ENCODE measurements around the gene NRXN2.
"Not testable (repeated sequence)": the region's sequence is repeated elsewhere in the genome, so short reads cannot be mapped to it uniquely, and the experiment has no call there.

NRXN2 gene

DNA sequence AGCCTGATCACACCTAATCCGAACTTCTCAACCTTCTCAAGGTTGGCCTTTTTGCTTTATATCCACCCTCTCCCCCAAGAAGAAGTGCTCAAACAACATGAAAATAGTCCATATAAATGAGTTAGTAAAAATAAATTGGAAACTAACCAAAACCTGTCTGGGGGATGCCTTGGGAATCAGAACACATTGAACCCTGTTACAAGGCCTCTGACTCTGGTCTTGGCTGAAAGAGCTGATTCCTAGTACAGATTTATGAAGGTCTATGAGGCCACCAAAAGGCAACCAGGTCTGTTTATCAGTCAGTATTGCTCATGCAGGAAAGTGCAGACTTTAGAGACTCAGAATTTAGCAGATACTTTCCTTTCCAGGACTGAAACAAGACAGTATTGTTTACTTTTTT is 49.7 kb downstream of the NRXN2 start:
- TF ChIP-seq, protein P1, sequence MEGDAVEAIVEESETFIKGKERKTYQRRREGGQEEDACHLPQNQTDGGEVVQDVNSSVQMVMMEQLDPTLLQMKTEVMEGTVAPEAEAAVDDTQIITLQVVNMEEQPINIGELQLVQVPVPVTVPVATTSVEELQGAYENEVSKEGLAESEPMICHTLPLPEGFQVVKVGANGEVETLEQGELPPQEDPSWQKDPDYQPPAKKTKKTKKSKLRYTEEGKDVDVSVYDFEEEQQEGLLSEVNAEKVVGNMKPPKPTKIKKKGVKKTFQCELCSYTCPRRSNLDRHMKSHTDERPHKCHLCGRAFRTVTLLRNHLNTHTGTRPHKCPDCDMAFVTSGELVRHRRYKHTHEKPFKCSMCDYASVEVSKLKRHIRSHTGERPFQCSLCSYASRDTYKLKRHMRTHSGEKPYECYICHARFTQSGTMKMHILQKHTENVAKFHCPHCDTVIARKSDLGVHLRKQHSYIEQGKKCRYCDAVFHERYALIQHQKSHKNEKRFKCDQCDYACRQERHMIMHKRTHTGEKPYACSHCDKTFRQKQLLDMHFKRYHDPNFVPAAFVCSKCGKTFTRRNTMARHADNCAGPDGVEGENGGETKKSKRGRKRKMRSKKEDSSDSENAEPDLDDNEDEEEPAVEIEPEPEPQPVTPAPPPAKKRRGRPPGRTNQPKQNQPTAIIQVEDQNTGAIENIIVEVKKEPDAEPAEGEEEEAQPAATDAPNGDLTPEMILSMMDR (IDR thresholded peaks at IDR 0.05; ENCODE audit: low read length, missing control alignments), result no peak
- no peak for DNase-seq (ENCODE audit: low read depth)
- no peak overlapping the region for H3K4me3 ChIP-seq (replicated peaks; ENCODE audit: low read depth, low read length)

DNA sequence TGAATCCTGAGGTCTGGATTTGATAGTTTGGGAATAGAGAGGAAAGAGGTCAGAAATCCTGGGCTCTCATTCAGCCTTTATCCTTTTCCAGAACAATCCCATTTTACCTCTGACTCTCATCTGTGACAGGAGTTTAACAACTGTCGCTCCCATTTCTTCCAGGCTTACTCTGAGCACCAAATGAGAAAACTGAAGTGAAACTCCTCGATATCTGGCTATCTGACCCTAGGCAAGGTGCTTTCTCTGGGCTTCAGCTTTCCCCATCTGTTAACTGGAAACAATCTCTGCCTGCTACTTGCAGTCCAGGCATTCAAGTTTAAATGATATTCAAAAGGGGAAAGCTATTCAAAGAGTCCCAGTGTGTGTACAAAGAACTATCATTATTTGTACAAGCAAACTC is 50.1 kb downstream of the NRXN2 start:
- no peak for DNase-seq (ENCODE audit: low read depth)
- TF ChIP-seq, protein P1 (IDR thresholded peaks at IDR 0.05; ENCODE audit: low read length, missing control alignments), result no peak
- no peak overlapping the region for H3K4me3 ChIP-seq (replicated peaks; ENCODE audit: low read depth, low read length)

DNA sequence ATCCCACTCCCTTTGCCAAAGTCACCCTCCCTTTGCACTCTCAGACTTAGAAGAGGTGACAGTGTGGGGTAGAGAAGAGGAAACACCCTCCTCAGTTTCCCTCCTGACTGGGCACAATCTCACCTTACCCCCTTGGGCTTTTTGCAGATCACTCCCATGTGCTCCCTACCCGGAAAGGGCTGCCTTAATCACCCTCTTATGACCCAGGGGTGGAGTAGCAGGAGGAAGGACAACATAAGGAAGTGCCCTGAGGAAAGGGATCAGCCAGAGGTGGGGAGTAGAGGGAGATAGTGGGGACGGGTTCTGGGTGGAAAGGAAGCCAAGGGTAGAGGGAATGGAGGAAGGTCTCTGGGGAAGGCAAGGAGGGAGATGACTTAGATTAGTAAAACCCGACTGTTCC is 52.0 kb downstream of the NRXN2 start:
- no peak overlapping the region for H3K4me3 ChIP-seq (replicated peaks; ENCODE audit: low read depth, low read length)
- no peak for DNase-seq (ENCODE audit: low read depth)
- TF ChIP-seq, protein P1 (IDR thresholded peaks at IDR 0.05; ENCODE audit: low read length, missing control alignments), result no peak

DNA sequence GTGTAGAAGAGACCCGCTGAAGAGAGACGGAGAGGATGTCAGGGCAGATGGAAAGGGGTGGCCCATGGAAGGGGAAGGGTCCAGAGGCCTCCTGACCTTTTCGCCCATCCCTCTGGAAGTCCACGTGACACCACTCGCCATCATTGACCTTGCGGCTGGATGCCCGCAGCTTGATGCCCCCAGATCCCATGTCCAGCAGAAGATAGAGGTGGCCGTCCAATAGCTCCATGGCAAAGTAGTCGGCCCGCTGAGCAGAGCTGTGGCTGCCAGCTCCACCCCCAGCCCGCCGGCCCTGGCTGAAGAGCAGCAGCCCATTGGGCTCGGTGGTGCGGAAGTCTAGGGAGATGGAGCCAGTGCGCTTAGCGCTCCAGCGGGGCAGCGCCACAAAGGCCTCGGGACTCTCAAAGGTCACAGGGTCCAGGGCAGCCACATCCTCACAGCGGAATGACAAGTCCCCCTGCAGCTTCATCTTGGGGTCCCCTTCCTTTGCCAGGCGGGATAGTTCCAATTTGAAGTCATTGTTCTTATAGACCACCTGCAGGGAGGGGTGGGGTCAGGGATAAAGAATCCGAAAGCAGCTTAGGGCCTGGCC is 55.7 kb downstream of the NRXN2 start:
- H3K4me3 ChIP-seq (replicated peaks; ENCODE audit: low read depth, low read length), result no peak overlapping the region
- TF ChIP-seq, protein P1 (IDR thresholded peaks at IDR 0.05; ENCODE audit: low read length, missing control alignments), result no peak
- no peak for DNase-seq (ENCODE audit: low read depth)

DNA sequence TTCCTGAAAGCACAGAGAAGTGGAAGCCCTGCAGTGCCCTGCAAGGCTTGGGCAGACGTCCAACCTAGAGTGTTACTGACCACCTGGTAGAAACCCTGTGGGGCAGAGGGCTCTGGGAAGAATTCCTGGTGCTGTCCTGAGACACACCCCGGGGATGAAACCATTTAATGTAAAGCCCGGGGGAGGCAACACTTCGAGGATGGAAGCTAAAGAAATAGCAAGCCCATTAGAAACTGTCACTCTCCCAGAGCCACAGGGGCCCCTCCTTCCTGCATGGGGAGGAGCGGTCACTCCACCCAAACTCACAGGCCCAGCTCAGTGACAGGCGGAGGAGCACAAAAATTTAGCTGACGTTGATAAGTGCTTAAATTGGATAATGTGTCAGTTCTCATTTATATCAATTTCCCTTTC is 57.6 kb downstream of the NRXN2 start:
- no peak overlapping the region for H3K4me3 ChIP-seq (replicated peaks; ENCODE audit: low read depth, low read length)
- TF ChIP-seq, protein P1 (IDR thresholded peaks at IDR 0.05; ENCODE audit: low read length, missing control alignments), result no peak
- DNase-seq (ENCODE audit: low read depth), result no peak

DNA sequence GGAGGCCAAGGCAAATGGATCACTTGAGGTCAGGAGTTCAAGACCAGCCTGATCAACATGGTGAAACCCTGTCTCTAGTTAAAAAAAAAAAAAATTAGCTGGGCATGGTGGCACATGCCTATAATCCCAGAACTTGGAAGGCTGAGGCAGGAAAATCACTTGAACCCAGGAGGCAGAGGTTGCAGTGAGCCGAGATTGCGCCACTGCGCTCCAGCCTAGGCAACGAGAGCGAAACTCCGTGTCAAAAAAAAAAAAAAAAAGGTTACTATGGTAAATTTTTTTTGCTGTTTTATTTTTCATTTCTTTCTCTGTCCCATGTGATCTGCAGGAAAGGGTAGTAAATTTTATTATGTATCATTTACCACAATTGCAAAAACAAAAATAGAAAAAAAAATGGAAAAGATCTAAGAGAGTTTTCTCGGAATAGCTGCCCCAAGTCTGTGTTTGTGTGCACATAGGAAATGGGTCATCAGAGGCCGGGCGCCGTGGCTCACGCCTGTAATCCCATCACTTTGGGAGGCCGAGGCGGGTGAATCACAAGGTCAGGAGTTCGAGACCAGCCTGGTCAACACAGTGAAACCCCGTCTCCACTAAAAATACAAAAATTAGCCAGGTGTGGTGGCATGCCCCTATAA is 58.6 kb downstream of the NRXN2 start:
- H3K4me3 ChIP-seq (replicated peaks; ENCODE audit: low read depth, low read length); DNase-seq (ENCODE audit: low read depth): not testable (repeated sequence)

DNA sequence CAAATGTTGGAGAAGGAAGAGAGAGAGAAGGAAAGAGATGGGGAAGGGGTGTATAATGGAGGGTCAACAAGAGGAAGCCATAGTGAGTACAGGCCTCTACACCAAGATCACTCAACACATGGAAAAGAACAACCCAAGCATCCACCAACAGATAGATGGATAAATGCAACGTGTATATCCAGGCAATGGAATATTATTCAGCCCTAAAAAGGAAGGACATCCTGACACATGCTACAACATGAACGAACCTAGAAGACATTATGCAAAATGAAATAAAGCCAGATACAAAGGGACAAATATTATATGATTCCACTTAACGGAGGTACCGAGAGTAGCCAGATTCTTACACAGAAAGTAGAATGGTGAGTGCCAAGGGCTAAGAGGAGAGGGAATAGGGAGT is 59.3 kb downstream of the NRXN2 start:
- TF ChIP-seq, protein P1 (IDR thresholded peaks at IDR 0.05; ENCODE audit: low read length, missing control alignments), result no peak
- DNase-seq (ENCODE audit: low read depth), result no peak
- no peak overlapping the region for H3K4me3 ChIP-seq (replicated peaks; ENCODE audit: low read depth, low read length)

All from fibroblast of pulmonary artery (primary cell).